H1 (cell line): ENCODE data around the gene LAMC3. TPM values are rescaled to one million over a fixed set of nuclear protein-coding genes. Genes with fewer than 3 reads are reported as not detected.

Experiments used
- CTCF ChIA-PET: fragments of 300-600 bp; sonication (Branson Sonifier 250); formaldehyde crosslinking; loops from one replicate; lab custom pipeline; 2021; ENCODE audit not compliant: partially characterized antibody; lab: Charles Lee
- POLR2A ChIA-PET: fragments of 300-600 bp; sonication (Branson Sonifier 250); formaldehyde crosslinking; loops from one replicate; lab custom pipeline; 2021; ENCODE audit warnings: inconsistent platforms; ENCODE audit not compliant: partially characterized antibody; lab: Charles Lee
- DNase-seq, 2 experiments: peaks; one replicate each; pipeline versions ENCODE4 v3.0.0 to v3.0.0-alpha.2; 2010 to 2022; ENCODE audit warnings: low spot score in 2 of 2, low read depth in 1 of 2, mixed read lengths in 1 of 2
- FAIRE-seq: peaks from 2 replicates; lab custom pipeline; 2011; peaks lifted over from hg19 to GRCh38; lab: Jason Lieb, UNC
- H2AFZ ChIP-seq: 2 replicates; pipeline ENCODE4 v1.8.1; 2012; ENCODE audit warnings: low read length, inconsistent platforms
- H2AK5ac ChIP-seq: 2 replicates; pipeline ENCODE4 v1.6.1; 2013; ENCODE audit warnings: low read depth, low read length
- H2BK120ac ChIP-seq: replicated peaks from 2 replicates; pipeline ENCODE3; 2013; ENCODE audit warnings: low read depth, low read length, inconsistent platforms
- H2BK12ac ChIP-seq: 2 replicates; pipeline ENCODE4 v1.6.1; 2013; ENCODE audit warnings: low read depth, low read length
- H2BK15ac ChIP-seq: 2 replicates; pipeline ENCODE4 v1.6.1; 2013; ENCODE audit warnings: low read length
- H2BK20ac ChIP-seq: 2 replicates; pipeline ENCODE4 v1.6.1; 2013; ENCODE audit warnings: low read length
- H2BK5ac ChIP-seq: 2 replicates; pipeline ENCODE4 v1.6.1; 2013; ENCODE audit warnings: low read depth, low read length
- H3K14ac ChIP-seq: 2 replicates; pipeline ENCODE4 v1.6.1; 2013; ENCODE audit warnings: inconsistent platforms; ENCODE audit not compliant: insufficient read length
- H3K18ac ChIP-seq: 2 replicates; pipeline ENCODE4 v1.6.1; 2013; ENCODE audit warnings: low read length; ENCODE audit errors: extremely low read depth
- H3K23ac ChIP-seq: 2 replicates; pipeline ENCODE4 v1.6.1; 2013; ENCODE audit warnings: inconsistent platforms; ENCODE audit not compliant: insufficient read length
- H3K23me2 ChIP-seq: 2 replicates; pipeline ENCODE4 v1.6.1; 2013; ENCODE audit warnings: low read depth, low read length
- H3K27ac ChIP-seq: 2 replicates; pipeline ENCODE4 v1.6.1; 2011; ENCODE audit warnings: low read depth, low read length, inconsistent platforms
- H3K27me3 ChIP-seq, 4 experiments: replicated peaks in 1 of 4; 1 replicate in 1 of 4; 2 replicates in 3 of 4; pipeline versions ENCODE4 v1.6.1 to v1.8.1; 2011 to 2013; ENCODE audit warnings: low read length in 3 of 4, mild to moderate bottlenecking in 3 of 4, inconsistent platforms in 2 of 4, mixed read lengths in 2 of 4, moderate library complexity in 1 of 4; ENCODE audit not compliant: control insufficient read depth in 3 of 4, insufficient read depth in 3 of 4; ENCODE audit errors: extremely low read depth in 1 of 4
- H3K36me3 ChIP-seq, 4 experiments: 2 replicates each; pipeline versions ENCODE4 v1.6.1 to v1.8.1; 2011 to 2013; ENCODE audit warnings: mild to moderate bottlenecking in 4 of 4, low read length in 3 of 4, moderate library complexity in 2 of 4, control low read depth in 1 of 4, inconsistent platforms in 1 of 4; ENCODE audit not compliant: insufficient read depth in 4 of 4, control insufficient read depth in 2 of 4
- H3K4ac ChIP-seq: replicated peaks from 2 replicates; pipeline ENCODE3; 2013; ENCODE audit warnings: low read length, low read depth, mixed read lengths, inconsistent platforms; ENCODE audit not compliant: insufficient read length
- H3K4me1 ChIP-seq, 4 experiments: replicated peaks in 1 of 4; 1 replicate in 1 of 4; 2 replicates in 3 of 4; pipeline versions ENCODE4 v1.6.1 to v1.8.1; 2011 to 2013; ENCODE audit warnings: low read length in 3 of 4, inconsistent platforms in 2 of 4, mixed read lengths in 1 of 4; ENCODE audit not compliant: insufficient read depth in 4 of 4, control insufficient read depth in 3 of 4
- H3K4me2 ChIP-seq, 2 experiments: 2 replicates each; pipeline versions ENCODE4 v1.6.1 to v1.8.1; 2011 to 2013; ENCODE audit warnings: low read depth in 2 of 2, low read length in 2 of 2, control low read depth in 1 of 2, inconsistent platforms in 1 of 2, mild to moderate bottlenecking in 1 of 2; ENCODE audit not compliant: insufficient read depth in 1 of 2
- H3K4me3 ChIP-seq, 4 experiments: fragments of 200-600, 300-600 bp in 1 of 4; sonication (generic), shearing (Covaris generic), sonication (Bioruptor Twin) in 1 of 4; 2 replicates each; pipeline versions ENCODE4 v1.5.1 to v1.8.1; 2011 to 2016; ENCODE audit warnings: low read length in 4 of 4, low read depth in 3 of 4, control low read depth in 2 of 4, inconsistent platforms in 2 of 4, mild to moderate bottlenecking in 2 of 4, mixed read lengths in 1 of 4, moderate library complexity in 1 of 4; ENCODE audit not compliant: insufficient read depth in 2 of 4; ENCODE audit errors: extremely low read depth in 1 of 4
- H3K56ac ChIP-seq: replicated peaks from 2 replicates; pipeline ENCODE3; 2013; ENCODE audit warnings: low read depth, mild to moderate bottlenecking, mixed read lengths, low read length, inconsistent platforms; ENCODE audit not compliant: insufficient read length
- H3K79me1 ChIP-seq: 2 replicates; pipeline ENCODE4 v1.6.1; 2013; ENCODE audit warnings: low read depth, low read length, control low read depth
- H3K79me2 ChIP-seq, 2 experiments: 2 replicates each; pipeline versions ENCODE4 v1.6.1 to v1.8.1; 2012 to 2013; ENCODE audit warnings: low read length in 2 of 2, mild to moderate bottlenecking in 2 of 2, inconsistent platforms in 1 of 2; ENCODE audit not compliant: insufficient read depth in 2 of 2, control insufficient read depth in 1 of 2
- H3K9ac ChIP-seq, 4 experiments: replicated peaks in 1 of 4; 1 replicate in 1 of 4; 2 replicates in 3 of 4; pipeline versions ENCODE4 v1.6.1 to v1.8.1; 2011 to 2013; ENCODE audit warnings: low read depth in 3 of 4, low read length in 3 of 4, control low read depth in 2 of 4, mild to moderate bottlenecking in 2 of 4, moderate library complexity in 2 of 4, inconsistent platforms in 1 of 4; ENCODE audit errors: extremely low read depth in 1 of 4
- H3K9me3 ChIP-seq, 2 experiments: 2 replicates each; pipeline versions ENCODE4 v1.6.1 to v1.8.1; 2012 to 2013; ENCODE audit warnings: mild to moderate bottlenecking in 2 of 2, moderate library complexity in 2 of 2, control low read depth in 1 of 2, inconsistent platforms in 1 of 2, low read depth in 1 of 2, low read length in 1 of 2, mixed read lengths in 1 of 2; ENCODE audit not compliant: insufficient read depth in 2 of 2
- H4K20me1 ChIP-seq, 2 experiments: replicated peaks in 1 of 2; 2 replicates each; pipeline versions ENCODE3 to v1.8.1; 2011 to 2013; ENCODE audit warnings: inconsistent platforms in 2 of 2, low read length in 2 of 2, mild to moderate bottlenecking in 1 of 2; ENCODE audit not compliant: insufficient read depth in 2 of 2, control insufficient read depth in 1 of 2
- H4K5ac ChIP-seq: 2 replicates; pipeline ENCODE4 v1.6.1; 2013; ENCODE audit warnings: low read length, low read depth, mixed read lengths, inconsistent platforms; ENCODE audit not compliant: insufficient read length
- H4K8ac ChIP-seq: 2 replicates; pipeline ENCODE4 v1.8.0; 2013; ENCODE audit warnings: mild to moderate bottlenecking, moderate library complexity, low read length, inconsistent platforms; ENCODE audit not compliant: insufficient read depth; ENCODE audit errors: extremely low read depth
- H4K91ac ChIP-seq: replicated peaks from 2 replicates; pipeline ENCODE3; 2013; ENCODE audit warnings: low read length, mixed read lengths, inconsistent platforms; ENCODE audit not compliant: insufficient read length
- ATF2 ChIP-seq: IDR thresholded peaks from 2 replicates; pipeline ENCODE4 v1.6.1; 2012; ENCODE audit warnings: low read length, inconsistent platforms
- BACH1 ChIP-seq: IDR thresholded peaks from 2 replicates; pipeline ENCODE4 v1.6.1; 2012; ENCODE audit warnings: low read length, improper control_type of control experiment
- CBX8 ChIP-seq: fragments of 300-800, 300-1000 bp; sonication (generic); IDR thresholded peaks from 2 replicates; pipeline ENCODE4 v1.7.1; 2016; ENCODE audit warnings: low read depth, low read length, borderline replicate concordance
- CHD2 ChIP-seq: IDR thresholded peaks from 2 replicates; pipeline ENCODE4 v1.6.1; 2012; ENCODE audit warnings: low read length, improper control_type of control experiment
- EZH2 ChIP-seq: fragments of 200-600 bp; sonication (generic); IDR thresholded peaks from 2 replicates; pipeline ENCODE4 v1.7.1; 2012; ENCODE audit warnings: low read depth, mild to moderate bottlenecking, moderate library complexity, low read length, inconsistent platforms; ENCODE audit not compliant: severe bottlenecking
- GABPA ChIP-seq: IDR thresholded peaks from 2 replicates; pipeline ENCODE4 v1.6.1; 2011; ENCODE audit warnings: mild to moderate bottlenecking, low read length, moderate library complexity, borderline replicate concordance; ENCODE audit not compliant: insufficient read depth
- POLR2A ChIP-seq, 2 experiments: IDR thresholded peaks; 1 replicate in 1 of 2; 2 replicates in 1 of 2; pipeline ENCODE4 v1.6.1; 2011; ENCODE audit warnings: low read depth in 2 of 2, low read length in 2 of 2, mild to moderate bottlenecking in 2 of 2; ENCODE audit errors: control extremely low read depth in 1 of 2
- SIX5 ChIP-seq: IDR thresholded peaks from 2 replicates; pipeline ENCODE4 v1.6.1; 2011; ENCODE audit warnings: mild to moderate bottlenecking, low read depth, low read length
- SP1 ChIP-seq: IDR thresholded peaks from 2 replicates; pipeline ENCODE4 v1.6.1; 2011; ENCODE audit warnings: low read depth, low read length
- SUZ12 ChIP-seq: fragments of 200-600 bp; sonication (generic); IDR thresholded peaks from 2 replicates; pipeline ENCODE4 v1.6.1; 2012; ENCODE audit warnings: mild to moderate bottlenecking, inconsistent platforms, low read length, moderate library complexity, mixed read lengths
- TEAD4 ChIP-seq: IDR thresholded peaks from 2 replicates; pipeline ENCODE4 v1.6.1; 2012; ENCODE audit warnings: low read depth, low read length, inconsistent platforms, mixed read lengths
- WGBS, 2 experiments: shearing (Covaris generic) in 1 of 2; methylation state at CpG; one replicate each; pipeline versions ENCODE4 v1.1.6 to v1.1.7; 2013 to 2015; ENCODE audit warnings: low lambda C conversion rate in 2 of 2, mixed read lengths in 2 of 2, inconsistent platforms in 1 of 2, low coverage in 1 of 2, missing lambda C conversion rate in 1 of 2; ENCODE audit not compliant: insufficient replicate concordance in 2 of 2, insufficient coverage in 1 of 2, insufficient read length in 1 of 2; ENCODE audit errors: extremely low coverage in 1 of 2, missing lambda C conversion rate in 1 of 2; 5-methylcytosine and 5-hydroxymethylcytosine counted together
- polyA plus RNA-seq, 7 experiments: library from polyadenylated mRNA; depleted of rRNA in 3 of 7; stranded (reverse) in 5 of 7; unstranded in 2 of 7; fragments of >200 nt in 5 of 7; fragments of 200-250 nt in 2 of 7; gene quantifications; 1 replicate in 5 of 7; 2 replicates in 1 of 7; 4 replicates in 1 of 7; pipeline versions ENCODE4 v1.2.1 to v1.2.3, GENCODE V29; 2011 to 2013; ENCODE audit warnings: missing spikeins in 2 of 7, mixed read lengths in 2 of 7
- total RNA-seq: library from RNA; stranded (reverse); fragmentation: NEBNext Ultra II Directional; extraction: Animal tissue kit (Norgen Biotek cat#: 25700); gene quantifications from 2 replicates; pipeline ENCODE4 v1.2.1, GENCODE V29; 2021

Gene LAMC3
- total and polyA plus RNA-seq, 2 of the 8 experiments (the other 6 are each of a cell fraction or from before 2014, with no cell fraction given): 9.3 to 12.3 TPM

GRCh38 chr9:131045300-131046092 is 36.5 kb downstream of the LAMC3 start:
- H3K36me3 ChIP-seq: peaks cover 0 to 3% (median 0%) of the 10 kb centered on the region in 4 experiments; a peak in 3 of 8 replicates
- H2BK5ac ChIP-seq: no peak overlapping the region
- H2AFZ ChIP-seq: no peak overlapping the region
- no peak overlapping the region for H2AK5ac ChIP-seq
- no peaks in the 10 kb centered on the region for H3K79me1 ChIP-seq
- H3K14ac ChIP-seq: no peak overlapping the region
- H4K8ac ChIP-seq: 0 out of 2 replicates have a peak overlapping the region, but pooled peaks have one; percentile 20
- peak overlapping the region; percentile 65 for H4K91ac ChIP-seq
- H3K9ac ChIP-seq: no peak overlapping the region
- DNase-seq (no peak), FAIRE-seq (no peak)
- no peaks in the 10 kb centered on the region; a peak in 1 of 4 replicates for H3K9me3 ChIP-seq
- ChIA-PET POLR2A (interaction anchor here (1.0 kb wide), 1 partner anchor 33 kb away, joined by 3 read pairs; no protein-coding TSS in a partner anchor), CTCF (interaction anchor here (0.8 to 6.6 kb wide), 18 partner anchors 9 to 176 kb away, joined by 3 to 156 read pairs (median 5); partner anchors contain the start of gene LAMC3)
- H4K20me1 ChIP-seq: peaks cover 0 to 3% of the 10 kb centered on the region in 2 experiments
- H2BK20ac ChIP-seq: no peak overlapping the region
- 82% methylated on average over 16 of the region's 16 CpGs; no CpG with 5 or more reads in 1 of the 2 experiments for WGBS, 2 experiments
- H3K56ac ChIP-seq: no peak overlapping the region
- H3K23ac ChIP-seq: no peak overlapping the region
- no peak overlapping the region for H3K4me2 ChIP-seq
- no peak overlapping the region for H3K4me3 ChIP-seq
- no peak overlapping the region for H2BK15ac ChIP-seq
- H2BK12ac ChIP-seq: no peak overlapping the region
- H3K23me2 ChIP-seq: no peaks in the 10 kb centered on the region; the same call in 1 of the 2 replicates
- H3K79me2 ChIP-seq: no peaks in the 10 kb centered on the region
- no peak overlapping the region for H4K5ac ChIP-seq
- no peak overlapping the region for H2BK120ac ChIP-seq
- TF ChIP-seq CBX8: no peak
- no peak for TF ChIP-seq SUZ12
- TF ChIP-seq ATF2: no peak
- TF ChIP-seq SP1: no peak
- TF ChIP-seq GABPA: no peak
- TF ChIP-seq POLR2A (IDR thresholded peaks at IDR 0.05; ENCODE audit: control extremely low read depth in 1 of 2, low read depth in 2 of 2, low read length in 2 of 2): no peak
- TF ChIP-seq BACH1: no peak
- no peak for TF ChIP-seq TEAD4
- no peak for TF ChIP-seq CHD2
- no peak for TF ChIP-seq EZH2
- no peak for TF ChIP-seq SIX5
- no peak overlapping the region for H3K27ac ChIP-seq
- H3K18ac ChIP-seq: no peak overlapping the region
- no peak overlapping the region for H3K4ac ChIP-seq
- no peaks in the 10 kb centered on the region for H3K4me1 ChIP-seq
- H3K27me3 ChIP-seq: no peaks in the 10 kb centered on the region
